HG03521 (cell line): Measurements from ENCODE around the gene CAP1.
A peak's percentile ranks its signal among the peaks of the same experiment; 100 is the strongest.

ENCODE experiments used
- ATAC-seq: cut with Tn5 transposase; IDR thresholded peaks from one replicate; pipeline ENCODE4 v1.9.1; 2021; ENCODE audit warnings: mild to moderate bottlenecking, moderate library complexity; ENCODE audit not compliant: unreplicated experiment

CAP1 gene

GRCh38 chr1:40094466-40095110 is 54.1 kb downstream of the CAP1 start:
- ATAC-seq = no peak

- no peak for ATAC-seq
These were observed 55.3 kb downstream of the CAP1 start for GRCh38 chr1:40095806-40096205.

GRCh38 chr1:40096646-40096976 is 56.1 kb downstream of the CAP1 start:
- ATAC-seq = peak; percentile 17

GRCh38 chr1:40096977-40097782 is 56.7 kb downstream of the CAP1 start, which contains the start of gene PPT1:
PPT1 (minus strand) TSS chr1:40097252; CDS start chr1:40097238, 14 bp downstream.
- ATAC-seq = peak; percentile 94

- ATAC-seq = no peak
These were observed 61.5 kb downstream of the CAP1 start for GRCh38 chr1:40102038-40102437.

GRCh38 chr1:40102896-40103295 is 62.4 kb downstream of the CAP1 start:
- ATAC-seq = no peak

- ATAC-seq = no peak
These were observed 64.5 kb downstream of the CAP1 start for GRCh38 chr1:40105028-40105427.

GRCh38 chr1:40107290-40107959 is 66.9 kb downstream of the CAP1 start:
- ATAC-seq = no peak

- no peak for ATAC-seq
These were observed 69.9 kb downstream of the CAP1 start for GRCh38 chr1:40110389-40110788.

- no peak for ATAC-seq
These were observed 73.9 kb downstream of the CAP1 start for GRCh38 chr1:40114400-40114799.

- no peak for ATAC-seq
These were observed 79.6 kb downstream of the CAP1 start for GRCh38 chr1:40120128-40120527.
